IPS DF 6.9 (cell line): ENCODE data around the gene MRPL23.

Experiments used
- DNase-seq: peaks from one replicate; pipeline ENCODE4 v3.0.0-alpha.2; 2013; ENCODE audit warnings: low read depth, low spot score
- H3K27ac ChIP-seq: one replicate; pipeline ENCODE4 v1.5.1; 2013; ENCODE audit warnings: low read length, control low read depth
- H3K27me3 ChIP-seq: 2 replicates; pipeline ENCODE4 v1.6.1; 2013; ENCODE audit warnings: mild to moderate bottlenecking, low read length; ENCODE audit not compliant: control insufficient read depth, insufficient read depth
- H3K36me3 ChIP-seq: 2 replicates; pipeline ENCODE4 v1.6.1; 2013; ENCODE audit warnings: low read length; ENCODE audit not compliant: control insufficient read depth, insufficient read depth
- H3K4me1 ChIP-seq: 2 replicates; pipeline ENCODE4 v1.6.1; 2013; ENCODE audit warnings: low read length; ENCODE audit not compliant: control insufficient read depth, insufficient read depth
- H3K4me3 ChIP-seq: 2 replicates; pipeline ENCODE4 v1.5.1; 2013; ENCODE audit warnings: mild to moderate bottlenecking, low read length
- H3K9me3 ChIP-seq: 2 replicates; pipeline ENCODE4 v1.6.1; 2013; ENCODE audit warnings: low read length, inconsistent platforms; ENCODE audit not compliant: control insufficient read depth, insufficient read depth
- WGBS: extraction: QIAGEN DNeasy Blood & Tissue Kit; methylation state at CpG from one replicate; pipeline ENCODE4 v1.1.7; 2013; ENCODE audit warnings: mixed read lengths, missing lambda C conversion rate; ENCODE audit not compliant: insufficient read length, insufficient coverage; 5-methylcytosine and 5-hydroxymethylcytosine counted together

Gene MRPL23

GRCh38 chr11:1963864-1964263, 16.7 kb downstream of the MRPL23 start:
- no CpG with 5 or more reads among the region's 20 CpGs for WGBS

DNA sequence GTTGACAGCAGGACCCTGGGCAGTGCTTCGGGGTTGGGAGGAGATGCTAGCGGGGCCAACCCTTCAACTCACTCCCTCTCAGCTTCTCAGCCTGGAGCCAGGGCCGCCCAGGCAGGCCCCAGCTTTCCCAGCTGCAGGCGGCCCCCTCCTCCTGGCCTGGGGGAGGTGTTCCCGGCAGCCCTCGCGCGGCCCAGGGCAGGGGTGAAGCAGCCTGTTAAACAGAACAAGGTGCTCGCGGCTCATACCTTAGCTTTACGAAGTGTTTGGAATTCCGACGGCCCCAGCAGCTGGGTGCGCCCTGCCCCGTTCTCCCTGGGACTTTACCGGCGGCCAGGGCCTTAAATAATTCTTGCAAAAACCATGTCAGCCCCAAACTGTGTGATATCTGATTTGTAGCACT, 17.2 kb downstream of the MRPL23 start:
- Histone ChIP-seq H3K4me3 (no peak overlapping the region), H3K36me3 (no peaks in the 10 kb centered on the region), H3K9me3 (no peaks in the 10 kb centered on the region), H3K4me1 (no peaks in the 10 kb centered on the region), H3K27me3 (no peaks in the 10 kb centered on the region), H3K27ac (no peak overlapping the region)
- no CpG with 5 or more reads among the region's 17 CpGs for WGBS
- DNase-seq, result no peak

More at GRCh38 chr11:1963864-1964263, 16.7 kb downstream of the MRPL23 start:
- DNase-seq, result no peak
- no peaks in the 10 kb centered on the region for H3K36me3 ChIP-seq
- H3K4me3 ChIP-seq, result no peak overlapping the region
- H3K9me3 ChIP-seq, result no peaks in the 10 kb centered on the region
- H3K4me1 ChIP-seq, result no peaks in the 10 kb centered on the region
- H3K27ac ChIP-seq, result no peak overlapping the region
- H3K27me3 ChIP-seq, result no peaks in the 10 kb centered on the region

DNA sequence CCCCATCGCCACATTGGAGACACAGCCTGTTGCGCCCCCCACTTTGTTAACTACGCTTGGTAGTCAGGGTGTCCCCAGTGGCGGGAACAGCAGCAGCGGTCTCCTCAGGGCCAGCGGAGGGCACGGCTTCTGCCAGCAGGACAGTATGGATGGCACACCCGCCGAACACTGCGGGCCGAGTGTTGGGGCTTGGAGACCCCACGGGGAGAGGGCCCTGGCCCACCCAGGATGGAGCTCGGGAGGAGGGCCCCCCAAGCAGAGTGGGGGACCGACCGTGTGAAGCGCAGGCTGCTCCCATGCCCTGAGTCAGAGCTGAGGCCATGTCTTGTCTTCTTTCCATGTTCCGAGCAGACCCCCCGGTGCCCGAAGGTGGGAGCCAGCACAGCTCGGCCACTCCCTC, 17.8 kb downstream of the MRPL23 start:
- Histone ChIP-seq H3K9me3 (no peaks in the 10 kb centered on the region), H3K27me3 (no peaks in the 10 kb centered on the region), H3K27ac (no peak overlapping the region), H3K4me3 (no peak overlapping the region), H3K4me1 (no peaks in the 10 kb centered on the region), H3K36me3 (no peaks in the 10 kb centered on the region)
- no peak for DNase-seq
- WGBS, result no CpG with 5 or more reads among the region's 20 CpGs

- H3K27me3 ChIP-seq, result no peaks in the 10 kb centered on the region
- WGBS, result no CpG with 5 or more reads among the region's 18 CpGs
- no peak for DNase-seq
- H3K9me3 ChIP-seq, result no peaks in the 10 kb centered on the region
- no peaks in the 10 kb centered on the region for H3K4me1 ChIP-seq
- no peak overlapping the region for H3K27ac ChIP-seq
- H3K4me3 ChIP-seq, result no peak overlapping the region
- H3K36me3 ChIP-seq, result no peaks in the 10 kb centered on the region
These were observed 19.4 kb downstream of the MRPL23 start for GRCh38 chr11:1966531-1966930.

DNA sequence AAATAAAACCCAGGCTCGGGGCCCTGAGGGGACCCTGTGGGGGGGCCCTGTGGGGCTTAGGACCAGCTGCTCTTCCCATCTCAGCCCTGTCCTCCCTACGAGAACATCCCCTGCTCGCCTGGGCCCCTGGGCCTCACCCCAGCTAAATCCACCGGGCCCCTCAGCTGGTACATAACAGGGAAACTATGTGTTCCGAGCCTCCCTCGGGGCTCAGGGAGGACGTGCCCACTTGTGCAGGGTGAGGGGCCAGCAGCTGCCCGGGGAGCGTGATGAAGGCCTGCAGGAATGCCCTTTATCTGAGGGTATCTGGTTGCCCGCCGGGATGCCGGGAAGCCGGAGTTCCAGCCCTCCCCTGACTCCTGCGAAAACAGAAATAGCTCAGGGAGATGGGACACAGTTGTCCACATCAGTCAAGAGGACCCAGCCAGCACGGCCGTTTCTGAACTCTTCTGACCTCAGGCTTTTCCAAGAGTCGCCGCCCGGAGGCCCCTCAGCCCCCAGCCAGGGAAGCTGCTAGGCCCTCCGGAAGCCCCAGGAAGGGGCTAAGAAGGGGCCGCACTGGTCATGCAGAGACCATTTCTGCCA, 20.6 kb downstream of the MRPL23 start:
- Histone ChIP-seq H3K36me3 (no peaks in the 10 kb centered on the region), H3K4me1 (no peaks in the 10 kb centered on the region), H3K27me3 (no peaks in the 10 kb centered on the region), H3K4me3 (no peak overlapping the region), H3K27ac (no peak overlapping the region), H3K9me3 (no peaks in the 10 kb centered on the region)
- WGBS, result no CpG with 5 or more reads among the region's 21 CpGs
- DNase-seq, result no peak

GRCh38 chr11:1968454-1969002, 21.4 kb downstream of the MRPL23 start:
- Histone ChIP-seq H3K36me3 (no peaks in the 10 kb centered on the region), H3K27me3 (no peaks in the 10 kb centered on the region), H3K4me3 (no peak overlapping the region), H3K27ac (no peak overlapping the region), H3K9me3 (no peaks in the 10 kb centered on the region), H3K4me1 (no peaks in the 10 kb centered on the region)
- no CpG with 5 or more reads among the region's 24 CpGs for WGBS
- no peak for DNase-seq

DNA sequence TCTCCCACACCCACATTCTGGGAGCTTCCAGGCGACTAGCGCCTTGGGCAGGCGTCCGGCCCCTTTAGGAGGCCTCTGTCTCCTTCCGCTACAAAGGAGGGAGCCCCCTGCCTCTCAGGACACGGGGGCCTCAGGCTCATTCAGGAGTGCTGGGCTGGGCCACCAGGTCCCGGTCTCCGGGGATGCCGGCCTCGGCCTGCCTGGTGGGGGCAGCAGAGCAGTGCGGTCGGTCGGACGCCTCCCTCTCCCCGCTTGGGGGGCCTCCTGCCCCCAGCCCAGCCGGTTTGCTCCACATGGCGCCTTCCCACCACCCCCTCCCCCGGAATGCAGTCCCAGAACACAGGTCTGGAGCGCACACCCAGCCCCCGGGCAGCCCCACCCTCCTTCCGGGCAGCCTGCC, 21.9 kb downstream of the MRPL23 start:
- no CpG with 5 or more reads among the region's 21 CpGs for WGBS
- no peaks in the 10 kb centered on the region for H3K9me3 ChIP-seq
- no peak for DNase-seq
- no peak overlapping the region for H3K4me3 ChIP-seq
- H3K27ac ChIP-seq, result no peak overlapping the region
- no peaks in the 10 kb centered on the region for H3K27me3 ChIP-seq
- H3K4me1 ChIP-seq, result no peaks in the 10 kb centered on the region
- no peaks in the 10 kb centered on the region for H3K36me3 ChIP-seq

GRCh38 chr11:1969776-1970175, 22.6 kb downstream of the MRPL23 start:
- DNase-seq, result no peak
- Histone ChIP-seq H3K4me3 (no peak overlapping the region), H3K9me3 (no peaks in the 10 kb centered on the region), H3K4me1 (no peaks in the 10 kb centered on the region), H3K36me3 (no peaks in the 10 kb centered on the region), H3K27me3 (no peaks in the 10 kb centered on the region), H3K27ac (no peak overlapping the region)
- WGBS, result no CpG with 5 or more reads among the region's 23 CpGs

DNA sequence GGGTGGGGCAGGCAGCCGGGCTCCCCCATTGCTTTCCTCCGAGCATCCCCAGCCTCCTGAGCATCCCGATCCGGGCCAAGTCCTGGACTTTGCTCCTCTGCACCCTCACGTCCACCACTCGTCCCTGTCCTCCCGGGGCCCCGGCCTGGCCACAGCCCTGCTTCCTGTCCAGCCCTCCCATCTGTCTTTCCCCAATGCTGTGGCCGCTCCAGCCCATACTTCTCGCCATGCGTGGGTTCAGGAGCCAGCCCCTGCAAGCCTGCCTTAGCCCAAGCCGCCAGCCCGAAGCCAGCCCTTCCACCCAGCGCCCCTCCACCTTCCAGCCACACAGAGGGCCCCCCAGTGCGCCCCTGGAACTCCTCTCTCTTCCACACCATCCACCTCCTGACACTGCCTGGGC, 23.8 kb downstream of the MRPL23 start:
- Histone ChIP-seq H3K27ac (no peak overlapping the region), H3K4me1 (no peaks in the 10 kb centered on the region), H3K4me3 (no peak overlapping the region), H3K27me3 (no peaks in the 10 kb centered on the region), H3K36me3 (no peaks in the 10 kb centered on the region), H3K9me3 (no peaks in the 10 kb centered on the region)
- WGBS, result no CpG with 5 or more reads among the region's 15 CpGs
- no peak for DNase-seq

DNA sequence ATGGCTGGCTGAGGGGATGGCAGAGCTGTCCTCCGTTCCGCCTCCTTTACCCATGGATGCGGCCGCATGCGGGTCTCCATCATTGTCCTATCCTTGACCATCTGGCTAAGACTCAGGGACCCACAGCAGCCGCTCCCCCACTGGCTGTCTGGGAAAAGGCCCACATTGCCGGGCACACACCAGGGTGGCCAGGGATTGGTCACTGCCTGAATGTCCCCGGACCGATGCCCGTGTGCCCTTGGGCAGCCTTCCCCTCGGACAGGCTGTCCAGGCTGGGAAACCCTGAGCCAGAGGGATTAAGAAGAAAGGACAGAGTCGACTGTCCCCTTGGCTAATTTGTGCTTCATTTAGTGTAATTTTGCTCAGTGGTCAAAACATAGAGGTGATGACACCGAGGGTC, 28.1 kb downstream of the MRPL23 start:
- H3K4me1 ChIP-seq, result no peaks in the 10 kb centered on the region
- H3K27me3 ChIP-seq, result no peaks in the 10 kb centered on the region
- H3K27ac ChIP-seq, result no peak overlapping the region
- H3K4me3 ChIP-seq, result no peak overlapping the region
- DNase-seq, result no peak
- no CpG with 5 or more reads among the region's 13 CpGs for WGBS
- no peaks in the 10 kb centered on the region for H3K36me3 ChIP-seq
- no peaks in the 10 kb centered on the region for H3K9me3 ChIP-seq
